PC-9 (cell line): Measurements from ENCODE around the gene SIAH3. TPM values are rescaled to one million over a fixed set of nuclear protein-coding genes. Genes with fewer than 3 reads are reported as not detected.

ENCODE experiments used
- BruUV-seq: library from RNA; stranded (reverse); fragments of 400-500 nt; replicated peaks from 2 replicates; lab custom pipeline; 2021; lab: Mats Ljungman, UMichigan
- CTCF ChIA-PET: fragments of 300-600 bp; sonication (Branson Sonifier 250); formaldehyde crosslinking; loops from one replicate; lab custom pipeline; 2022; ENCODE audit warnings: antibody characterized with exemption; lab: Charles Lee
- POLR2A ChIA-PET: fragments of 300-600 bp; sonication (Branson Sonifier 250); formaldehyde crosslinking; loops from one replicate; lab custom pipeline; 2022; ENCODE audit warnings: antibody characterized with exemption; ENCODE audit not compliant: unreplicated experiment; lab: Charles Lee
- DNase-seq, 2 experiments: peaks; one replicate each; pipeline versions ENCODE4 v3.0.0 to v3.0.0-alpha.2; 2015 to 2022; ENCODE audit warnings: mixed read lengths in 1 of 2
- H2AFZ ChIP-seq: fragments of 200-600 bp; sonication (generic); 2 replicates; pipeline ENCODE4 v1.8.1; 2017; ENCODE audit warnings: antibody characterized with exemption
- H3F3A ChIP-seq: fragments of 200-600 bp; sonication (generic); 2 replicates; pipeline ENCODE4 v1.8.1; 2017; ENCODE audit warnings: antibody characterized with exemption, mild to moderate bottlenecking, low read depth; ENCODE audit not compliant: insufficient read depth
- H3K27ac ChIP-seq: fragments of 200-600 bp; sonication (generic); 2 replicates; pipeline ENCODE4 v1.6.1; 2016; ENCODE audit warnings: mixed run types
- H3K27me3 ChIP-seq: fragments of 200-600 bp; sonication (generic); 2 replicates; pipeline ENCODE4 v1.6.1; 2016; ENCODE audit warnings: low read depth, mixed run types; ENCODE audit not compliant: insufficient read depth
- H3K36me3 ChIP-seq: fragments of 200-600 bp; sonication (generic); 2 replicates; pipeline ENCODE4 v1.6.1; 2016; ENCODE audit warnings: low read depth, mixed run types
- H3K4me1 ChIP-seq: fragments of 200-600 bp; sonication (generic); replicated peaks from 2 replicates; pipeline ENCODE4 v1.6.1; 2016; ENCODE audit warnings: mixed run types; ENCODE audit not compliant: insufficient read depth
- H3K4me2 ChIP-seq: fragments of 200-600 bp; sonication (generic); 2 replicates; pipeline ENCODE4 v1.6.1; 2017; ENCODE audit warnings: mixed run types
- H3K4me3 ChIP-seq: fragments of 200-600 bp; sonication (generic); 2 replicates; pipeline ENCODE4 v1.6.1; 2016; ENCODE audit warnings: mixed run types
- H3K79me2 ChIP-seq: fragments of 200-600 bp; sonication (generic); 2 replicates; pipeline ENCODE4 v1.6.1; 2017; ENCODE audit warnings: low read depth, mixed run types
- H3K9me2 ChIP-seq: fragments of 200-600 bp; sonication (generic); 2 replicates; pipeline ENCODE4 v1.8.1; 2017; ENCODE audit warnings: mild to moderate bottlenecking; ENCODE audit not compliant: insufficient read depth
- H3K9me3 ChIP-seq: fragments of 200-600 bp; sonication (generic); 2 replicates; pipeline ENCODE4 v1.8.1; 2016; ENCODE audit warnings: low read depth; ENCODE audit not compliant: insufficient read depth
- H4K20me1 ChIP-seq: fragments of 200-600 bp; sonication (generic); 2 replicates; pipeline ENCODE4 v1.8.1; 2017; ENCODE audit not compliant: insufficient read depth
- CTCF ChIP-seq: fragments of 200-600 bp; sonication (generic); conservative IDR thresholded peaks from 2 replicates; pipeline ENCODE4 v1.6.1; 2017; ENCODE audit warnings: mixed run types, antibody characterized with exemption, mild to moderate bottlenecking, moderate library complexity
- EZH2 ChIP-seq: fragments of 200-600 bp; sonication (generic); IDR thresholded peaks from 2 replicates; pipeline ENCODE4 v1.8.0; 2017; ENCODE audit warnings: antibody characterized with exemption, low read depth
- intact Hi-C: fragments of 100-400 bp; cut with micrococcal nuclease; formaldehyde crosslinking; loops from one replicate; pipeline ENCODE4 v1.10.0; 2022; ENCODE audit not compliant: unreplicated experiment
- total RNA-seq: library from RNA; stranded (reverse); gene quantifications from 2 replicates; pipeline ENCODE4 v1.2.3, GENCODE V29; 2021

The SIAH3 gene
- total RNA-seq, 1 experiment from 2014 or later, result not detected

DNA sequence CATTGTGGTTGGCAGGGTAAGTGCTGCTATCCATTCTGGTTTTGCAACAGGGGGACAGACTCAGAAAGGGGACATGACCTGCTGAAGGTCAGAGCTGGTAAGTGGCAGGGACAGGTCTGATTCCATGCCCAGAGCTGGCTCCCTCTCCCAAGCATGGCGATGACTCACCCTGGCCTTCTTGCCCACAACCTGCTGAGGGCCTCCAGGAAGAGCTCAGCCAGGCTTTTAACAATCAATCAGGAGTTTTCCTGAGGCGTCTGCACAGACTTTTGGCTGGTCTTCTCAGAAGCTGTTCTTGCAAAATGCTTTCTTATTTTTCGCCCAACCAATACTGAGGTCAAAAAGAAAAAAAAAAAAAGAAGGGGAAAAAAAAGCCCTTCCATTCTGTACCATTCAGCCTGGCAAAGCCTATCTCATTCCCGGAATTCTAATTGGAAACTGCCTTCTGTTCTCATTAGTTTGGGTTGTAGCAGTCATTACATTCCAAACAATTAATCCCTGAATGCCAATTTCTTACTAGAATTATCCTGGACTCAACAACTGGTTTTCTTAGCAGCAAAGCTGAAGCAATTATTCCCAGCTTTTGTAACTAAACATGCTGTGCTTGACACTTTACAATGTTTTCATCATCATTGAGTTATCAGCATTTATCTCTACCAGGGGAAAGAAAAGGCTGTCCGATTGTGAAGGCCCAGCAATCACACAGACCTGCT is 17.7 kb downstream of the SIAH3 start:
- H2AFZ ChIP-seq, result no peak overlapping the region
- H3K27ac ChIP-seq, result no peak overlapping the region
- H3K4me2 ChIP-seq, result no peak overlapping the region
- CTCF ChIA-PET, result no interaction called here
- TF ChIP-seq EZH2, result no peak
- no peak for TF ChIP-seq CTCF
- peak; percentile 39 to 52 for DNase-seq
- intact Hi-C loops, result no loop called here
- no peaks in the 10 kb centered on the region for H3K36me3 ChIP-seq
- no peaks in the 10 kb centered on the region for H4K20me1 ChIP-seq
- H3K9me3 ChIP-seq, result no peaks in the 10 kb centered on the region
- H3K4me3 ChIP-seq, result no peak overlapping the region
- BruUV-seq, result no TSS peak
- H3K4me1 ChIP-seq, result peaks cover 4% of the 10 kb centered on the region; the same call in 1 of the 2 replicates
- 0 out of 2 replicates have a peak, but pooled peaks cover 8% of the 10 kb centered on the region for H3K27me3 ChIP-seq
- H3K9me2 ChIP-seq, result no peaks in the 10 kb centered on the region
- POLR2A ChIA-PET, result no interaction called here
- no peaks in the 10 kb centered on the region for H3K79me2 ChIP-seq
- H3F3A ChIP-seq, result 0 out of 2 replicates have a peak, but pooled peaks cover 4% of the 10 kb centered on the region

GRCh38 chr13:45833242-45833641 is 18.3 kb downstream of the SIAH3 start:
- H4K20me1 ChIP-seq, result no peaks in the 10 kb centered on the region
- BruUV-seq, result no TSS peak
- DNase-seq, result no peak
- no peak overlapping the region for H3K4me2 ChIP-seq
- TF ChIP-seq CTCF (no peak), EZH2 (no peak)
- H2AFZ ChIP-seq, result no peak overlapping the region
- H3F3A ChIP-seq, result 0 out of 2 replicates have a peak, but pooled peaks cover 4% of the 10 kb centered on the region
- 0 out of 2 replicates have a peak, but pooled peaks cover 8% of the 10 kb centered on the region for H3K27me3 ChIP-seq
- H3K9me3 ChIP-seq, result no peaks in the 10 kb centered on the region
- intact Hi-C loops, result no loop called here
- peaks cover 4% of the 10 kb centered on the region; the same call in 1 of the 2 replicates for H3K4me1 ChIP-seq
- H3K9me2 ChIP-seq, result no peaks in the 10 kb centered on the region
- no peak overlapping the region for H3K27ac ChIP-seq
- H3K79me2 ChIP-seq, result no peaks in the 10 kb centered on the region
- no peak overlapping the region for H3K4me3 ChIP-seq
- no peaks in the 10 kb centered on the region for H3K36me3 ChIP-seq
- CTCF ChIA-PET, result no interaction called here
- POLR2A ChIA-PET, result no interaction called here

DNA sequence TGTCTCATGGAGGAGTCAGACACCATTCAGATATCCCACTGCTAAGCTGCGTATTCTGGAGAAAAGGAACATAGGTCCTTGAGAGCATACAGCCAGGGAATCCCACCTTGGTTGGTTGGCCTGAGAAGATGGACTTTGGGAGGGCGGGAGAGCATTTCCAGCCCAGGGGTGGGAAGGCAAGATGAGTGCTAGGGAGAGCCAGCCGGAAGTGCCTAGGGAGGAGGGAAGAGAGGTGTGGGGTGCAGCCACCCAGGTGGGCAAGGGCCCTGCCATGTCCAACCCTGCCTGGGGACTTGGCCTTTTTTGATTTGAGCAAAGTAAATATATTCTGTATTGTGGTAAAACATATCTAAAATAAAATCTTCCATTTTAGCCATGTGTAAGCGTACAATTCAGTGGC is 19.7 kb downstream of the SIAH3 start:
- H4K20me1 ChIP-seq, result no peaks in the 10 kb centered on the region
- TF ChIP-seq CTCF (no peak), EZH2 (no peak)
- H2AFZ ChIP-seq, result no peak overlapping the region
- BruUV-seq, result no TSS peak
- H3K4me3 ChIP-seq, result no peak overlapping the region
- ChIA-PET CTCF (no interaction called here), POLR2A (no interaction called here)
- peaks cover 4% of the 10 kb centered on the region; the same call in 1 of the 2 replicates for H3K4me1 ChIP-seq
- no peaks in the 10 kb centered on the region for H3K9me2 ChIP-seq
- DNase-seq, result no peak
- no peaks in the 10 kb centered on the region for H3K36me3 ChIP-seq
- H3F3A ChIP-seq, result 0 out of 2 replicates have a peak, but pooled peaks cover 4% of the 10 kb centered on the region
- H3K9me3 ChIP-seq, result no peaks in the 10 kb centered on the region
- no peaks in the 10 kb centered on the region for H3K79me2 ChIP-seq
- 0 out of 2 replicates have a peak, but pooled peaks cover 8% of the 10 kb centered on the region for H3K27me3 ChIP-seq
- H3K27ac ChIP-seq, result no peak overlapping the region
- no peak overlapping the region for H3K4me2 ChIP-seq
- intact Hi-C loops, result no loop called here
